Retina (tissue), 1 donor: ENCODE data around the gene NPEPL1.

Experiments used
- DNase-seq: peaks from one replicate; pipeline ENCODE4 v3.0.0-alpha.2; 2016

NPEPL1 gene

GRCh38 chr20:58657986-58658385 is 34.6 kb upstream of the NPEPL1 start:
- DNase-seq = no peak

- DNase-seq = no peak
Observed at GRCh38 chr20:58658760-58659159, 33.8 kb upstream of the NPEPL1 start.

GRCh38 chr20:58659841-58660240 is 32.8 kb upstream of the NPEPL1 start:
- DNase-seq = no peak

- DNase-seq = no peak
Observed at GRCh38 chr20:58660855-58661597, 31.6 kb upstream of the NPEPL1 start.

- no peak for DNase-seq
Observed at GRCh38 chr20:58661598-58662473, 30.8 kb upstream of the NPEPL1 start.

- DNase-seq = no peak
Observed at GRCh38 chr20:58664331-58664730, 28.3 kb upstream of the NPEPL1 start.

- DNase-seq = no peak
Observed at GRCh38 chr20:58664883-58665282, 27.7 kb upstream of the NPEPL1 start.

GRCh38 chr20:58665606-58666005 is 27.0 kb upstream of the NPEPL1 start:
- no peak for DNase-seq

GRCh38 chr20:58666702-58667101 is 25.9 kb upstream of the NPEPL1 start:
- DNase-seq = no peak

GRCh38 chr20:58667975-58668374 is 24.6 kb upstream of the NPEPL1 start:
- DNase-seq = no peak

- no peak for DNase-seq
Observed at GRCh38 chr20:58668901-58669286, 23.7 kb upstream of the NPEPL1 start.

GRCh38 chr20:58669287-58670006 is 23.2 kb upstream of the NPEPL1 start:
- DNase-seq = no peak

- DNase-seq = no peak
Observed at GRCh38 chr20:58670102-58670501, 22.5 kb upstream of the NPEPL1 start.

GRCh38 chr20:58670659-58671058 is 21.9 kb upstream of the NPEPL1 start:
- no peak for DNase-seq

- no peak for DNase-seq
Observed at GRCh38 chr20:58673119-58673518, 19.5 kb upstream of the NPEPL1 start.

- no peak for DNase-seq
Observed at GRCh38 chr20:58675146-58675584, 17.4 kb upstream of the NPEPL1 start.

GRCh38 chr20:58675641-58676040 is 17.0 kb upstream of the NPEPL1 start:
- no peak for DNase-seq

GRCh38 chr20:58676161-58676560 is 16.4 kb upstream of the NPEPL1 start:
- no peak for DNase-seq

GRCh38 chr20:58677079-58677604 is 15.5 kb upstream of the NPEPL1 start:
- DNase-seq = no peak

- DNase-seq = no peak
Observed at GRCh38 chr20:58677808-58678207, 14.8 kb upstream of the NPEPL1 start.

GRCh38 chr20:58678806-58679205 is 13.8 kb upstream of the NPEPL1 start:
- DNase-seq = no peak

- no peak for DNase-seq
Observed at GRCh38 chr20:58682656-58683531, 9.7 kb upstream of the NPEPL1 start.
